Measurements from ENCODE around the gene RETN.

GRCh38 chr19:7632340-7633203 is 36.3 kb upstream of the RETN start:
- TF ChIP-seq POLR2A (IDR thresholded peaks at IDR 0.05; ENCODE audit: low read depth, low read length) (0 out of 2 replicates have a peak, but pooled peaks have one; percentile 46), POLR2AphosphoS5 (IDR thresholded peaks at IDR 0.05; ENCODE audit: low read depth, low read length) (no peak)

Measured in GM12892 (cell line).